Stimulated activated CD8-positive, alpha-beta memory T cell treated with anti-CD3 and anti-CD28 coated beads, Interleukin-7, amount 100 ng/mL, for 24 hours (primary cell): ENCODE results near the gene SAP30BP.

ENCODE experiments used
- DNase-seq: peaks from one replicate; pipeline ENCODE4 v3.0.0-alpha.2; 2020; ENCODE audit warnings: low read depth

SAP30BP gene

GRCh38 chr17:75740631-75741077, 73.5 kb downstream of the SAP30BP start:
- DNase-seq = no peak

GRCh38 chr17:75742337-75742736, 75.2 kb downstream of the SAP30BP start:
- DNase-seq = no peak

GRCh38 chr17:75743625-75744206, 76.6 kb downstream of the SAP30BP start:
- no peak for DNase-seq

- no peak for DNase-seq
Measured at GRCh38 chr17:75748706-75749105, 81.6 kb downstream of the SAP30BP start.

GRCh38 chr17:75749545-75750389, 82.6 kb downstream of the SAP30BP start:
- peak; percentile 91 for DNase-seq

- no peak for DNase-seq
Measured at GRCh38 chr17:75750661-75751423, 83.7 kb downstream of the SAP30BP start.

- DNase-seq = no peak
Measured at GRCh38 chr17:75751676-75752404, 84.7 kb downstream of the SAP30BP start.

- no peak for DNase-seq
Measured at GRCh38 chr17:75752405-75752709, 85.2 kb downstream of the SAP30BP start.

GRCh38 chr17:75752802-75753513, 85.8 kb downstream of the SAP30BP start:
- DNase-seq = no peak

- peak; percentile 40 for DNase-seq
Measured at GRCh38 chr17:75753514-75754377, 86.6 kb downstream of the SAP30BP start.

GRCh38 chr17:75754378-75755204, 87.5 kb downstream of the SAP30BP start:
- DNase-seq = no peak

- no peak for DNase-seq
Measured at GRCh38 chr17:75755205-75755901, 88.2 kb downstream of the SAP30BP start.

- DNase-seq = no peak
Measured at GRCh38 chr17:75755990-75756389, 88.9 kb downstream of the SAP30BP start.

- no peak for DNase-seq
Measured at GRCh38 chr17:75756451-75757085, 89.4 kb downstream of the SAP30BP start.

GRCh38 chr17:75757086-75757681, 90.0 kb downstream of the SAP30BP start:
- no peak for DNase-seq
